ENCODE data around the gene MICU2.
"Not testable (repeated sequence)": the region's sequence is repeated elsewhere in the genome, so short reads cannot be mapped to it uniquely, and the experiment has no call there.

DNA sequence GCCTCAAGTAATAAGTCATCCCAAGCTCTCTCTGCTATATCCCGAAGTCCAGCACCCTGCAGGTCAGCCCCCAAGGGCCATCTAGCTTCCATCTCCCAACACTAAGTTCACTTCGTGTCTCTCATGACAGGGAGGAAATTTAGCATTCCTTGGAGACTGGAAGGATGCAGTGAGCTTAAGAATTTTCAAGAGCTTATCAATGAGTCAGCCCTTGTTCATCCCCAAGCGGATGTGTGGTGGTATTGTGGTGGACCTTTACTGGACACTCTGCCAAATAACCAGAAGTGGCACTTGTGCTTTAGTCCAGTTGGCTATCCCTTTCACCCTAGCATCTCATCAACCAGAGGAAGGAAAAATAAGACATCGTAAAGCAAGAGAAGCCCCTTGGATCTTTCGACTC lies 15.6 kb downstream of the MICU2 start:
- TF ChIP-seq POLR2A (IDR thresholded peaks at IDR 0.05) = not testable (repeated sequence)
- TF ChIP-seq, protein P1, sequence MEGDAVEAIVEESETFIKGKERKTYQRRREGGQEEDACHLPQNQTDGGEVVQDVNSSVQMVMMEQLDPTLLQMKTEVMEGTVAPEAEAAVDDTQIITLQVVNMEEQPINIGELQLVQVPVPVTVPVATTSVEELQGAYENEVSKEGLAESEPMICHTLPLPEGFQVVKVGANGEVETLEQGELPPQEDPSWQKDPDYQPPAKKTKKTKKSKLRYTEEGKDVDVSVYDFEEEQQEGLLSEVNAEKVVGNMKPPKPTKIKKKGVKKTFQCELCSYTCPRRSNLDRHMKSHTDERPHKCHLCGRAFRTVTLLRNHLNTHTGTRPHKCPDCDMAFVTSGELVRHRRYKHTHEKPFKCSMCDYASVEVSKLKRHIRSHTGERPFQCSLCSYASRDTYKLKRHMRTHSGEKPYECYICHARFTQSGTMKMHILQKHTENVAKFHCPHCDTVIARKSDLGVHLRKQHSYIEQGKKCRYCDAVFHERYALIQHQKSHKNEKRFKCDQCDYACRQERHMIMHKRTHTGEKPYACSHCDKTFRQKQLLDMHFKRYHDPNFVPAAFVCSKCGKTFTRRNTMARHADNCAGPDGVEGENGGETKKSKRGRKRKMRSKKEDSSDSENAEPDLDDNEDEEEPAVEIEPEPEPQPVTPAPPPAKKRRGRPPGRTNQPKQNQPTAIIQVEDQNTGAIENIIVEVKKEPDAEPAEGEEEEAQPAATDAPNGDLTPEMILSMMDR (IDR thresholded peaks at IDR 0.05) = not testable (repeated sequence)
